22Rv1 (cell line): Measurements from ENCODE around the gene GALNTL6.

Source experiments
- ZFX ChIP-seq: fragments of 450-650 bp; IDR thresholded peaks from 2 replicates; pipeline ENCODE4 v1.6.1; 2017; ENCODE audit warnings: antibody characterized with exemption, borderline replicate concordance
- TF ChIP-seq, protein P1 (sequence below): fragments of 450-650 bp; IDR thresholded peaks from 2 replicates; pipeline ENCODE4 v1.5.1; 2017; ENCODE audit warnings: mild to moderate bottlenecking

DNA sequence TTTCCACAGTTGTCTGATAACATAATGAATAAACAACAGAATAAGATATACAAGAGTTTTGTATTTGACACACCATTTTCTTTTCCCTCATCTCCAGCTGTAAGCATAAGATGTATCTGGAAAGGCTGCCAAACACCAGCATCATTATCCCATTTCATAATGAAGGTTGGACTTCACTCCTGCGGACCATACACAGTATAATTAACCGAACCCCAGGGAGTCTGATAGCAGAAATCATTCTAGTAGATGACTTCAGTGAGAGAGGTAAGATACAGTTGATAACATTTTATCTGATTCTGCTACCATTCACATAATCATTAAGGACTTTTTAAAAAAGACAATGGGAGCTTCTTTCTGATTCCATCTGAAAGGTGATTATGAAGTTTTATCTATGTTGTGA, 535.2 kb downstream of the GALNTL6 start:
- TF ChIP-seq, protein P1, sequence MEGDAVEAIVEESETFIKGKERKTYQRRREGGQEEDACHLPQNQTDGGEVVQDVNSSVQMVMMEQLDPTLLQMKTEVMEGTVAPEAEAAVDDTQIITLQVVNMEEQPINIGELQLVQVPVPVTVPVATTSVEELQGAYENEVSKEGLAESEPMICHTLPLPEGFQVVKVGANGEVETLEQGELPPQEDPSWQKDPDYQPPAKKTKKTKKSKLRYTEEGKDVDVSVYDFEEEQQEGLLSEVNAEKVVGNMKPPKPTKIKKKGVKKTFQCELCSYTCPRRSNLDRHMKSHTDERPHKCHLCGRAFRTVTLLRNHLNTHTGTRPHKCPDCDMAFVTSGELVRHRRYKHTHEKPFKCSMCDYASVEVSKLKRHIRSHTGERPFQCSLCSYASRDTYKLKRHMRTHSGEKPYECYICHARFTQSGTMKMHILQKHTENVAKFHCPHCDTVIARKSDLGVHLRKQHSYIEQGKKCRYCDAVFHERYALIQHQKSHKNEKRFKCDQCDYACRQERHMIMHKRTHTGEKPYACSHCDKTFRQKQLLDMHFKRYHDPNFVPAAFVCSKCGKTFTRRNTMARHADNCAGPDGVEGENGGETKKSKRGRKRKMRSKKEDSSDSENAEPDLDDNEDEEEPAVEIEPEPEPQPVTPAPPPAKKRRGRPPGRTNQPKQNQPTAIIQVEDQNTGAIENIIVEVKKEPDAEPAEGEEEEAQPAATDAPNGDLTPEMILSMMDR, result no peak
- TF ChIP-seq ZFX, result no peak
